Posterior cingulate gyrus (tissue), 11 donors: ENCODE data around the gene POLR2J3.
"Not testable (repeated sequence)": the region's sequence is repeated elsewhere in the genome, so short reads cannot be mapped to it uniquely, and the experiment has no call there.

Experiments
- DNase-seq, 10 donors: peaks; one replicate each; pipeline versions ENCODE4 v3.0.0 to v3.0.0-alpha.2; 2020 to 2021; ENCODE audit warnings: mixed read lengths in 3 of 10
- intact Hi-C: fragments of 100-400 bp; cut with DNase I; formaldehyde crosslinking; loops from one replicate; pipeline ENCODE4 v1.15.1; 2023

The POLR2J3 gene

DNA sequence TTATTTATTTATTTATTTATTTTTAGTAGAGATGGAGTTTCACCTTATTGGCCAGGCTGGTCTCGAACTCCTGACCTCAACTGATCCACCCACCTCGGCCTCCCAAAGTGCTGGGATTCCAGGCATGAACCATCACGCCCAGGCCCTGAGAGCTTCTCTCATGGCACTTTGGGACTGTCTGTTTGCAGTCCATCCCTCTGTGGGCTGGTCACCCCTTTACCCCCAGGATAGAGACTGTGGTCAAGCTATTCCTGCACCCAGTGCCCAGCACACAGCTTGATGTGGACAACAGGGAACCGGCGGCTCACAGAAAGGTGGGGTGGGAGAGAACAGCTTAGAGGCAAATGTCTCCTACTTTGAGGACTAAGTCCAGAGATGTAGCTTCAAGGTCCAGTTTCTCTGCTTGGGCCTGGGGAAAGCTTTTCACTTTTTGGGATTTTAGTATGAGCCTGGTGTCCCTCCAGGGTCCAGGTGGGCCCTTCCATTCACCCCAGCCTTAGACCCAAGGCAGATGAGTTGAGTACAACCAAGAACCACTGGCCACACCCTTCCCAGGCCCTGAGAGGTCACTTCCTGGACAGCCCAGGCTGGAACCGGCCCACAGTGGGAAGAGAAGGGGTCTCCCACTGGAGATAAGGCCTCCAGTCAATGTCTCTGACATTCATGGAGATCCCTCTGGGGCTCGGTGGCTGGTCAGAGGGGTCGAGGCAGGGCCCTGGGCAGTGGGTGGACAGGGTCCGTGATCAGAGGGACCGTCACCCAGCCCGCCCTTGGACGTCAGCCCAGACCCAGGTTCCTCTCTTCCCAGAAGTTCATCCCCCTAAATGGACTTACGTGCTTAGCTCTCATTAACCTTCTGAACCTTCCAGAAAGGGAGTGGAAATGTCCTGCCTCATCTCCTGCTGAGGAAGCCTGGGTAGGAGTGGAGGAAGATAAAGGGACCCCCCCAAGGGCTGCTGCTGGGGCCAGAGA, 44.3 kb downstream of the POLR2J3 start:
- intact Hi-C loops: not testable (repeated sequence)
- DNase-seq: peak in 1 of 10 donors; percentile 18

DNA sequence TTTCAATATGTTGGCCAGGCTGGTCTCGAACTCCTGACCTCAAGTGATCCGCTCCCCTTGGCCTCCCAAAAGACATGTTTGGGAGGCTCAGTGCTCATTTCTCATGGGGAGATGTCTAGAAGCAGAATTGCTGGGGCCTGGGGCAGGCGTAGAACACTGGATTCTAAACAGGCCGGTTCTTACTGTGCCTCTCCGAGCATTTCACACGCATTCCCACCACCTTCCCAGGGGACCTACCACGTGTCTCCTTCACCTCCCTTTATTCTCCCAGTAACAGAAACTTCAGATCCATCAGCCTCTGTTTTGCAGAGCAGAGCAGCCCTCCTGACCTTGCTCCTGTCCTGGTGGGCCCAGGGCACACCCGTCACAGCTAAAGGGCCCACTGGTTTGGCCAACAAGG, 45.2 kb downstream of the POLR2J3 start:
- DNase-seq, intact Hi-C loops: not testable (repeated sequence)

DNA sequence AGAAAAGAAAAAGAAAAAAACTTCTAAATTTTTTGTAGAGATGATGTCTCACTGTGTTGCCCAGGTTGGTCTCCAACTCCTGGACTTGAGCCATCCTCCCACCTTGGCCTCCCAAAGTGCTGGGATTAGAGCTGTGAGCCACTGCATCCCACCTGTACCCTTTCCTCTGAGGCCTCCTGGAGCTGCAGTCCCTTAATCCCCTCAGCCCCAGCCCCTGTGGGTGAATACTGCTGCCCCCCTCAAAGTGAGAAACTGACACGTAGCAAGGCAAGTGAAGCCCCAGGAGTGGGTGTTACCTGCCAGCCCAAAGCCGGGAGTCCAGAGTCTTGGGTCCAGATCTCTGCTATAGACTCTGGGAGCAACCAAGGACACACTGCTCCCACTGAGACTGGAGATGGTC, 47.6 kb downstream of the POLR2J3 start:
- peak in 2 of 10 donors; percentile 33 to 63 for DNase-seq

DNA sequence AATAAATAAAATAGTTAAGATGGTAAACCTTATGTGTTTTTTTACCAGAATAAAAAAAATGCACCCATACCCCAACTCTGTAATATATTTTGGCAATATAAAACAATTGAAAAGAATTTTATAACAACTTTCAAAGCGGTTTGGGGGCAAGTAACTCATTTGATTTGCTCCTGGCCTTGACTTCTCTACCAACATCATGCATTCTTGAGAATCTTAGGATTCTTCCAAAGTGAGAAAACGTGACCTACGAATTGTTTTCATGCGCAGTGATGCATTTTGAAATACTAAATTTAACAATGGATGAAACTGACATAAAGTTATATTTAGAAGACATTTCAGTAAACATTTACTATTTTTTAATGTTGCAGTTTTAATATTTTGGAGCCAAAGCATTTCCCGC, 51.6 kb downstream of the POLR2J3 start:
- intact Hi-C loops, DNase-seq: not testable (repeated sequence)

More for the DNA sequence above, 47.6 kb downstream of the POLR2J3 start:
- intact Hi-C loops: not testable (repeated sequence)

DNA sequence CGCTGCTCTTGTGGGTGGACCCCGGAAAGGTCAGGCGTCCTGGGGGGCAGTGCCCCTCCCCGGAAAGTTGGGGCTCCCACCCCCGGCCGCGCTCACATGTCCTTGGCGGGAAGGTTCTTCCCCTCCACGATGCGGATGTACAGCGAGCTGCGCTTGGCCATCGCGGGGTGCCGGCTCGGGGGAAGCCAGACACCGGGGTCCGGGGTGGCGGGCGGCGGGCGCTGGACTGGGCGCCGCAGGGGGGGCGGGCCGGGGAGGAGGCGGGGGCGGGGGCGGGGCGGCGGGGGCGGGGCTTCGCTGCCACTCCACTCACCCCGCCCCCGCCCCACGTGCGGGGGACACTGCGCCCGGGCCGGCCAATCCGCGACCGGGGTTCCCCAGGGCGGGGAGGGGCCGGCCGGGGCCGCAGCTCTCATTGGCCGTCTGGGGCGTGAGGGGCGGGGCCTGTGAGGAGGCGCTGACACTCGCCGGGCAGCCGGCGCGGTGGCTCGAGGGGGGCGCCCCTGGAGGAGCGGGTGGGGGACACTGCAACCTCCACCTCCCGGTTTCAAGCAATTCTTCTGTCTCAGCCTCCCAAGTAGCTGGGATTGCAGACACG, 54.7 kb downstream of the POLR2J3 start, which contains the start of gene RASA4B:
TSS of gene RASA4B (minus strand) at position 228 of the 598 bp plus-strand sequence. CDS start at position 161, 67 bp downstream.
- DNase-seq: peak in 1 of 10 donors; percentile 23
- intact Hi-C loops: not testable (repeated sequence)
